GM19463 (cell line): ENCODE data around the gene PDE6A.
"Not testable (repeated sequence)": the region's sequence is repeated elsewhere in the genome, so short reads cannot be mapped to it uniquely, and the experiment has no call there.

ENCODE experiments used
- ATAC-seq: cut with Tn5 transposase; IDR thresholded peaks from one replicate; pipeline ENCODE4 v1.9.1; 2021; ENCODE audit warnings: mild to moderate bottlenecking, moderate library complexity; ENCODE audit not compliant: unreplicated experiment

Gene PDE6A

DNA sequence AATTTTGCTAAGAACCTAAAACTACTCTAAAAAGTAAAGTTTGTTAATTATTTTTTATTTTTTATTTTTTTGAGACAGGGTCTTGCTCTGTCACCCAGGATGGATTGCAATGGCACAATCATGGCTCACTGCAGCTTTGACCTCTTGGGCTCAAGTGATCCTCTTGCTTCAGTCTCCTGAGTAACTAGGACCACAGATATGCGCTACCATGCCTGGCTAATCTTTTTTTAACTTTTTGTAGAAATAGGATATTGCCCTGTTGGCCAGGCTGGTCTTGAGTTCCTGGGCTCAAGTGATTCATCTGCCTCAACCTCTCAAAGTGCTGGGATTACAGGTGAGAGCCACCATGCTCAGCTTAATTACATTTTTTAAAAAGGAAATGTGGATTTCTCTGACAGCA is 45.8 kb downstream of the PDE6A start:
- ATAC-seq, result no peak

DNA sequence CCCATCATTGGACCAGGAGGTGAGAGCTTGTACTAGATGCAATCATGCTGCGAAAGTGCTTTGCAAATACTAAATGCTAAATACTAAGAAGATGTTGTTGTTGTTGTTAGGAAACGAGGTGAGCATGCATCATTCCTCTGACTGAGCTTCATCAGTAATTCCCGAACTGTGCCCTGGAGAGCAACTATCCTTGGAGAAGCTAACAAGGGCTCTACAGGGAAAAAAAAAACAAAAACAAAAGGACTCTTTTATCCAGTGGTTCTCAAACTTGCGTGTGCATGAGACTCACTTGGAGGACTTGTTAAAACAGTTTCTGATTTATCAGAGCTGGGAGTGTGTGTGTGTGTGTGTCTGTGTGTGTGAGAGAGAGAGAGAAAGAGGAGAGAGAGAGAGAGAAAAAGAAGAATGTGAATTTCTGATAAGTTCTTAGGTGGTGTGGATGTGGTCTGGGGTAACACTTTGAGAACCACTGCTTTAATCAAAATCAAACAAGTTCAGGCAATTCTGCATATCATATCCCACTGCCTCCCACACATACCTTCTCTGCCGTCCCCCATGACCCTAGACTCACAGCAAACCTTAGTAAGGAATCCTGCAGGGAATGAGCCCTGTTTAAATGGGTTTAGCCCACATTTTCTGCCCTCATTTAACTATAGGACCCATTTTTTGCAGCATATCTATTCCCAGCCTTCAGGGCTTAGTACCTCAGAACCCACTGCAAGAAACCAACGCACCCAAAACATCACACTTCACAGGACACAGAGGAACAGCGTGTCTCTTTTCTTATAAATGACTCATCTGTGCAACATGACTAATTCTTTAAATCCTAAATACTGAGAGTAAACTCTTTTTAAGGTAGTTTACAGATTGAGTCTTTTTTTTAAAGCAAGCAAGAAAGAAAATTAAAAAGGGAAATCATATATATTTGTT is 48.9 kb downstream of the PDE6A start:
- no peak for ATAC-seq

DNA sequence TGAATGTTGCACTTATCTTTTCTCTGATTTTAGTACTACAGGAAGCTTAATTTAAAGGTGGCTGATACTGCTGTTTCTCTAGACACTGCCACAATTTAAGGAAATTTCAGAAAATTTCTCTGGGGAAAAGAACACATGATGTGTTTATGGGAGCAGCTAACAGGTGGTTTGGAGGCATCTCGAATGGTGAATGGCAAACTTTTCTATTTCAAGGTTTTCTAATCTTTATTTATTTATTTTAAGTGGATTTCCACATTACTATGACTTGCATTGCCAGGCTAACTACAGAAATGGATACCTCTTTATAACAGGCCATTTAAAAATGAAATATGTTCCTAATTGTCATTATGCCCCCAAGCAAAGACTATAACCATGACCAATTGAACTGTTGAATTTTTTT is 50.4 kb downstream of the PDE6A start:
- no peak for ATAC-seq

DNA sequence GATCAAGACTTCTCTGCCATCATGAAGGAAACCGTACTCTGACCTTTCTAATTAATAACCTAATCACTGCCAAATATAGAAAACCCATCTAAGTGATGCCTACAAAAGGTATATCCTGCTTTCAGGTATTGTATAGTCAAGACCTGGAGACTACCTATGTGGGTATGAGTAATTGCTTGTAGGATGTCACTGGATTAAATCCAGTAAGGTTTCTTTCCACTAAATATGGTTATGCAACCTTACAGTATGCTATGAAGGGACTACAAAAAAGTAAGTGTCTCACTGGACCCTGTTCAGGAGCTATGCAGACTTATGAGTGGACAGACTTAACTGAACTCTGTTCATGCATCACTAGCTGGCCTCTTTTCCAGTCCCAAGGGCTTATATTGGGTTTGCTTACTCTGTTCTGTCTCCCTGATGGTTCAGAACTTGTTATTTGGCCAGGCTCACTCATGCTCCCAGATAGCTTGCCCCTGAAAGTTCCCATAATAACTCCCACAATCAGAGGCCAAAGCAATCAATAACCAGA is 51.1 kb downstream of the PDE6A start:
- no peak for ATAC-seq

DNA sequence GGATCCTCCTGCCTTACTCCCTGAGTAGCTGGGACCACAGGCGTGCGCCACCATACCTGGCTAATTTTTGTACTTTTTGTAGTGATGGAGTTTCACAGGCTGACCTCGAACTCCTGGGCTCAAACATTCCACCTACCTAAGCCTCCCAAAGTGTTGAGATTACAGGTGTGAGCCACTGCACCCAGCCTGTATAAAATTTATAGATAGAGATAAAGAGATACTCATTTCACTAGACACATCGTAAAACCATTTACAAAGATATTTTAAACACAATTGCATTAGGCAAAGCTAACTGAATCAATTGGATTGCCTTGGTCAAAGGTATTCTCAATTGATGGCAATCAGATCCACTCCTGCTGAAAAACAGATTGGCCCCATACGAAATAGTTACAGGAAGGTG is 52.0 kb downstream of the PDE6A start:
- no peak for ATAC-seq

DNA sequence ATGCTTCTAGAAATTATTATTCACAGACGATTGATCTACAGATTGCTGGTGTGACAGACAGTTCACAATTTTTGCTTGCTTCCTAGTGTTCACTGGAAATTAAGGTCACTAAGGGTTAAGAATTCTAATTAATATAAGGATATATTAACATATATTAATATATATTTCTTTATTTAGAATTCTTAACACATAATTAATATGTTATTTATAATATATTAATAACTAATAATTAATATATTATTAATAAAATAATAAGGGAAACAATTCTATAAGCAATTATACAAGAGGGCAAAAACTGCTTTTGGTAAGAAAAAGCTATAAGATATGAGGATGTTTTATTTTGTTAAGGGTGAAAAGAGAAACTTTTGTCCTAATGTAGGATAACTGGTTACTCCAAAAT is 56.3 kb downstream of the PDE6A start:
- ATAC-seq, result no peak

DNA sequence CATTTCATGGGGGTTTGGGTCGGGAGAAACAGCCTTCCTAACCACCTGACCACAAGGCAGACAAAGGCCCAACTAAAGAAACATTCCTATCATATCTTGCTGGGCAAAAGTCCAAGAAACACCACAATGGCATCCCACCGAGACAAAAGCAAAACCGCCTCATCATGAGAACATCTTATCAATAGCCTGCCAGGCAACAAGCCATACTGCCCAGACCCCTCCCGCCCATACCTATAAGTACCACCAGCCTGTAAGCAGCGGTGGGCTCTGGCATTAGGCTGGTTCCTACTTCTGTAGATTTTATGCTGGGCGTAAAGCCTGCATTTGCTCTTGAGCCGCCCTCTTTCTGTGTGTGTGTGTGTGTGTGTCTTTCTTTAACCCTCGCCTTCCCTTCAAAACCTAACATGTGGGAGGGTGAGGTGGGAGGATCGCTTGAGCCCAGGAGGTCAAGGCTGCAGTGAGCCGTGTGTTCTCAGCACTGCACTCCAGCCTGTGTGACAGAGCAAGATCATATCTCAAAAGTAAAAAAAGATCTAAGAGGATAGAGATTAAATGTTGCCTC is 56.9 kb downstream of the PDE6A start:
- no peak for ATAC-seq

DNA sequence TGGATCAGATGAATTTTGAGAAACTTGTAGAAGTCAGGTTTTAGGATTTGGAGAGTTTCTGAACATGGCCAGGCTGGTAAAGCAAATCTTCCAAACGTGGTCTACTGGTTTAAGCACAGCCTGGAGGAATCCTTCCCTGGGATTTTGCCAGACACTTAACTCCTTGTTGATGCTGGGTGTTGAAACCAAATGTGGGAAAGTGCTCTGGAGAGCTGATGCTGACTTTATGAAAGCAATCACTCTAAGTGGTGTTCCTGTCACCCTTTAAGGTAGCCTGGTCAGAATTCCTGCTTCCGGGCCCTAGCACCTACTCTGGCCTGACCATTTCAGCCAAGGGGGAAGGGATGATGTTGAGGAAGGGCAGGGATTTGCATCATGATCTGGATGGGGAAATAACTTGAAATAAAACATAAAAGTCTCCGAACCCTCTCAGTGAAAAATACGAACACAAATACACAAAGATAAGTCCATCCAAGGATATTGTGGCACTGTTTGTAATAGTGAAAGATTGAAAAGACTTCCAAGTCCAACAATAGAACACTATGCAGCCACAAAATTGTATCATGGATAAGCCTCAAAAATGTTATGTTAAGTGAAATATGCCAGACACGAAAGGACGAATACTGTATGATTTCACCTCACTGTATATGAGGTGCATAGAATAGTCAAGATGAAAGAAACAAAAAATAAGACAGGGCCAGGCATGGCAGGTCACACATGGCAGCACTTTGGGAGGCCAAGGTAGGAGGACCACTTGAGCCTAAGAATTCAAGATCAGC is 57.7 kb downstream of the PDE6A start:
- no peak for ATAC-seq

DNA sequence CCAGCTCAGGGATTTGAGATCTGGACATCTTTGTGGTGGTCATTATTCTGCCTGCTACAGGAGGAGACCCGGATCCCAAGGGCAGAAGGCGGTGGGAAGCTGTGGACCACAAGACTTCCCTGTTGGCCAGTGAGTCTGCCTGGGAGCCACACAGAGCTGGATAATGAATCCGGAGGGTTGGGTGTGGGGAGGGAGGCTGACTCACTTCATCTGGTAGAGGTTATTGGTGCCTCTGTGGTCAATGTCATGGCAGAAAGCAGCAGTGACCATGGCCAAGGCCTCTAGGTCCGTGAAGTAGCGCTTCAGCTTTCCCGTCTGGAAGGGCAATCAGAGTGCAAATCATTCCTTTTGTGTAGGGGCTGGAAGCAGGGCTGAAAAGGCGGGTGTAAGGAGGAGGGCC is 58.5 kb downstream of the PDE6A start:
- no peak for ATAC-seq

DNA sequence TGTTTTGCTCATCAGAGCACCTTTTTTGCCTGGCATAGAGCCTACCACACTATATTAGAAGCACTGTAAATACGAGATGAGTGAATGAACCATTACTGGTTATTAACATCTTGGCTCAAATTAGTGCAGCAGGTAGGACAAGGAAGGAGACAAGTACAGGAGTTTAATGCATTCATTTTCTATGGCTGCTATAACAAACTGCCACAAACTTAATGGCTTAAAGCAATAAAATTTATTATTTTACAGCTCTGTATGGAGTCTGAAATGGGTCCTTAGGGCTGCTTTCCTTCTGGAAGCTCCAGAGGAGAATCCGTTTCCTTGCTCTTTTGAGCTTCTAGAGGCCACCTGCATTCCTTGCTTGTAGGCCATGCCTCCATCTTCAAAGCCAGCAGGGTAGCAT is 59.1 kb downstream of the PDE6A start:
- no peak for ATAC-seq

DNA sequence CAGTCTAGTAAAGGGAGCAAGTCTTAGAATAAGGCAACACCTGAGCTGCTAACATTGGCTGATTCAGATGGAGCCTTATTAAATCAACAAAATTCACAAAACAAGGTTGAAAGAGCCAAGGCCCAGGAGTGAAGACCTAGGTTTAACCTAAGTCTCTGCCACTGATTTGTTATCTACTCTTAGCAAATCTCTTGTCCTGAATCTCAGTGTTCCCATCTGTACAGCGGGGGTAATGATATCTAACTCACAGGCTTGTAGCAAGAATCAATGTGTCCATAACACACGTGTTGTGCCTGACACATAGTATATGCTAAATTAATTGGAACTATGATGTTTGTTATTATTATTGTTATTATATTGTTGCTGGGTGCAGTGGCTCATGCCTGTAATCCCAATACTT is 61.0 kb downstream of the PDE6A start:
- no peak for ATAC-seq

DNA sequence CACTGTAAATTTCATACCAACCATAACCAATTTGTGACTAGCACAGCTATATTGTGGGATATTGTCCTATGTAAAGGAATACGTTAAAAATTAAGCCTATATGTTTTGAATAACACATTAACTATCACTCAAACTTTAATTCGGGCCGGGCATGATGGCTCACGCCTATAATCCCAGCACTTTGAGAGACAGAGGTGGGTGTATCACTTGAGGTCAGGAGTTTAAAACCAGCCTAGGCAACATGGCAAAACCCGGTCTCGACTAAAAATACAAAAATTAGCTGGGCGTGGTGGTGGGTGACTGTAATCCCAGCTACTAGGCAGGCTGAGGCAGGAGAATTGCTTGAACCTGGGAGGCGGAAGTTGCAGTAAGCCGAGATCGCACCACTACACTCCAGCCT is 62.0 kb downstream of the PDE6A start:
- ATAC-seq, result not testable (repeated sequence)

DNA sequence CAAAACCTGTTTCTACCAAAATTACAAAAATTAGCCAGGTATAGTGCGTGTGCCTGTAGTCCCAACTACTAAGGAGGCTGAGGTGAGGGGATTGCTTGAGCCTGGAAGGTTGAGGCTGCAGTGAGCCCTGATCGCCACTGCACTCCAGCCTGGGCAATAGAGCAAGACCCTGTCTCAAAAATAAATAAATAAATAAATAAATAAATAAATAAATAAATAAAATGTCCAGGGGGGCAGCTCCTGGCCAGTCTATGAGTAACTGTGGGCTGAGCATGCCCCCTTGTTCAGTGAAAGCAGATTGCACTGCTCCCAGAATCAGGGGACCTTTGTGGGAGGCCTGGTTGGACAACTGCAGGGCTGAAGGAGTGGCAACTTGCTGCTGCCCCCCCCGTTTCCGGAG is 62.7 kb downstream of the PDE6A start:
- ATAC-seq, result no peak

DNA sequence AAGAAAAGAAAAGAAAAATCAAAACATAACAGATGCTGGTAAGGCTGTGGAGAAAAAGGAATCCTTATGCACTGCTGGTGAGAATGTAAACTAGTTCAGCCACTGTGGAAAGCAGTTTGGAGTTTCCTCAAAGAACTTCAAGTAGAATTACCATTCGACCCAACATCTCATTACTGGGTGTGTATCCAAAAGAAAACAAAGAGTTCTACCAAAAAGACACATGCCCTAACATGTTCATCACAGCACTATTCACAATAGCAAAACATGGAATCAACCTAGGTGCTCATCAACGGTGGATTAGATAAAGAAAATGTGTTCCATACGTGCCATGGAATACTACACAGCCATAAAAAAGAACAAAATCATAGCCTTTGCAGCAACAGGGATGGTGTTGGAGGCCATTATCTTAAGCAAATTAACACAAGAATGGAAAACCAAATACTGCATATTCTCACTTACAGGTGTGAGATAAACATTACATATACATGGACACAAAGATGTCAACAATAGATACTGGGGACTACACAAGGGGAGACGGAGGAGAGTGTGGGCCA is 63.4 kb downstream of the PDE6A start:
- no peak for ATAC-seq

DNA sequence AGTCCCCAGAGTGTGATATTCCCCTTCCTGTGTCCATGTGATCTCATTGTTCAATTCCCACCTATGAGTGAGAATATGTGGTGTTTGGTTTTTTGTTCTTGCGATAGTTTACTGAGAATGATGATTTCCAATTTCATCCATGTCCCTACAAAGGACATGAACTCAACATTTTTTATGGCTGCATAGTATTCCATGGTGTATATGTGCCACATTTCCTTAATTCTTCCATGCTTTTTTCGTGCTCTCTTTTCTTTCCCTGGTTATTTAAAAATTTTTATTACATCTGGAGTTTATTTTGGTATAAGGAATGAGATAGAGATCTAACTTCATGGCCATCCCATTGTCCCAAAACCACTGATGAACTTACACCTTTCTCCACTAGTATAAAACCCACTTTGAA is 65.0 kb downstream of the PDE6A start:
- ATAC-seq, result not testable (repeated sequence)

DNA sequence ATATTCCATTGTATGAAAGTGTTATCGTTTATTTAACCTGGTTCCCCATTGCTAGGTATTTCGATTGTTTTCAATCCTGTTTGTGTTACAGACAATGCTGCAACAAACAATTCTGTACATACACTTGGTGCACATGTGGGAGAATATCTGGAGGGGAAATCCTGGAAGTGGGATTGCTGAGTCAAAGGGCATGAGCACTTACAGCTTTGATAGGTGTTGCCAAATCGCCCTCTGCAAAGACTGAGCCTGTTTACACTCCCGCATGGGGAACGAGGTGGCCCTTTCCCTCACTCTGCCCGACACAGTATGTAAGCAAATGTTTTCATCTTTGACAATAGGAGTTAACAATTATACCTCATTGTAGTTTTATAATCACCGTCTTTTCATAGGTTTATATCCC is 66.2 kb downstream of the PDE6A start:
- no peak for ATAC-seq

DNA sequence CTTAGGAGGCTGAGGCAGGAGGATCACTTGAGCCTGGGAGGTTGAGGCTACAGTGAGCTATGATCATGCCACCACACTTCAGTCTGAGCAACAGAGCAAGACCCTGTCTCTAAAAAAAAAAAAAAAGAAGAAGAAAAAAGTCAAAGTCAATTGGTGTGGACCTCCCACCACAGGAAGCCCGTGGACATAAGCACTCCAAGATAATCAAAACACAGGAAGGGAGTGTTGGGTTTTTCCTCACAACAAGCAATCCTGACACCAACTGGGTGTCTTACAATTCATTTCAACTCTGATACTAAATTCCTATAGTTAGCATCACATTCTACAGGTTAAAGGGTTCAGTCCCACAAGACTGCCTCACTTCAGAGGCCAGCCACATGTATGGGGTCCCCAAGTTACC is 70.7 kb downstream of the PDE6A start:
- ATAC-seq, result no peak

DNA sequence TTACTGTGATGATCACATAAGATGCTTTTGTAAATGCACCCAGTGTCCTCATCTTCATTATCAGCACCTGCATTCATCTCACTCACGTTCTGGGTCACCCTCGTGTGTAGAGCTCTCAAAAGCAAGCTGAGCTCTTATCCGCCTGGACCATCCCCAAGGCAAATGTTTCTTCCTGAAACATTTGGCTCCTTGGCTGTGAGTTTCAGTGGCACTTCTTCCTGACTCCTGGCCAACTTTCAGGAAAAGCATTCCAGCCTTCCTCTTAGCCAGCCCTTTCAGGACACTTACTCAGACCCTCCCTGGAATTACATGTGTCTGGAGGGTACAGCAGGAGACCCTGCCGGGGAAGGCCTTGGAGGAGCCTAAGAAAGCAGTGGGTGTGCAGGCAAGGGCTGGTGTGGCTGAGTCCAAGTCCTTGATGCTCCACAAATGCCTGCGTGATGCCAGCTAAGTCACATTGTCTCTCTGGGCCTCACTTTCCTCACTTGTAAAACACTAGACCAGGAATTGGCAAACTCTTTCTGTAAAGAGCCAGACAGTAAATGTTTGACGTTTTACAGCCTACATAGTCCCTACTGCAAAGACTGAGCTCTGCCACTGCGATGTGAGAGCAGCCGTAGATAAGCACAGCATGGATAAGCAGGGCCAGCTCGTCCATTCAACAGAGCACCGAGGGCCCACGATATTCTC is 72.1 kb downstream of the PDE6A start:
- ATAC-seq, result no peak

DNA sequence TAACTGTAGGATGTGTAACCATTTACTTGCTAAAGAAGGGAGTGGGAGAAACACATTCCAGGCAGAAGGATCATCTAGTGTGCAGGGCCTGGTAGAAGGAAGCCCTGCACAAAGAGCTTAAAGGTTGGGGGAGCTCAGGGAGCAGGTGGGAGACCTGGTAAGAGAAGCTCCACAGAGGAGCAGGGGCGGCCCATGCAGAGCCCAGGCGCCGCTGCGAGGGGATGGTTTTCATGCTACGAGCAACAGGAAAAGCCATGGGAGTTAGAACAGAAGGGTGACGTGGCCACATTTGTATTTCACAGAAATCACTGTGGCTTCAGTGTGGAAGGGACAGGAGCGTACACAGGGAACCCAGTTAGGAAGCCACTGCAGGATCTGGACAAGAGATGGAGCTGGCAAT is 73.1 kb downstream of the PDE6A start:
- no peak for ATAC-seq

DNA sequence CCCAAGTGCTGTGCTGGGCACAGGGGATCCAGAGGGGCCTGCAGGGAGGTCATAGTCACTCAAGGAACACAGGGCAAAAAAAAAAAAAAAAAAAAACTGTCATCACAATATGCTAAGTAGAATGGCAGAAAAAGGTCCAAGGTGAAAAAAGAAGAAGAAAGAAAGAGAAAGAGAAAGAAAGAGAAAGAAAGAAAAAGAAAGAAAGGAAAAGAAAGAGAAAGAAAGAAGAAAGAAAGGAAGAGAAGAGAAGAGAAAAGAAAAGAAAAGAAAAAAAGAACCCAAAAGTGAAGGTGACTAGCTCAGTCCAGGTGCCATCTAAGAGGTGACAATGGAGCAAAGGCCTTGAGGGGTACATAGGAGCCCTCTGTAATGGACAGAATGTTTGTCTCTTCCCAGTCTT is 73.9 kb downstream of the PDE6A start:
- ATAC-seq, result no peak

DNA sequence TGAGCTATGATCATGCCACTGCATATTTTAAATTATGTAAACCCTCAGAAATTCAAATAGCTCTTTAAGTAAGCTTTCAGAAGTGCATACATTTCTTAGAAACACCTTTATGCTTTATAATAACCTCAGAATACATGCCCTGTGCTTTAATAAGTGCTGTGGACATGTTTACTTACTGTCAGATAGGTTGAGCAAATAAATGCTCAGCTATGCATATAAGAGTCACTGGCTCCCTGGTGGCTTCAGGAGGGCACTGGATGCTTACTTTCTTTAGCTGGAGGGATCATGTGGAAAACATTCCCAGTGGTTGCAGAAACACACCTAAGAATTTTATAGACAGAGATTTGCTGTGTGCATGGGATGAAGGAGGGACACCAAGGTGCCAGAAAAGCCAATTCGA is 74.4 kb downstream of the PDE6A start:
- ATAC-seq, result no peak
